ENCODE data around the gene XIAP.
"Not testable (repeated sequence)": the region's sequence is repeated elsewhere in the genome, so short reads cannot be mapped to it uniquely, and the experiment has no call there.

Gene XIAP

DNA sequence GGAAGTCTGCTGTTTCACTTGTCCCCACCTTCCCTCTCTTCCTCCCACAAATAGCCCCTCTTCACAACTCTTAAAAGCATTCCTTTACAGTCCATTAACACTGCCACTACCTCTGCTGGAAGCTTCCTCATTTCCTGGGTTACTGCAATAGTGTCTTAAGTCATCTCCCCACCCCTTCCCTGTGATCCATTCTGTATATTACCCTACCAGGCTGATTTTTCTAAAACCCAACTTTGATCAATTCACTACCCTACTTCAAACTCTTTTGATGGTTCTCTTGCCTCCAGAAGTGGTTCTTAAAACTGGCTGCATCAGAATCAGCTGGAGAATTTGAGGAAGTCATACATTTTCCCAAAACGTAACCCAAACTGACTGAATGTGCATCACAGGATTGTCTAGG is 8.8 kb upstream of the XIAP start:
- TF ChIP-seq POLR2A (IDR thresholded peaks at IDR 0.05; ENCODE audit: low read depth, low read length): no peak
- DNase-seq (ENCODE audit: insufficient read length, low spot score): no peak
- FAIRE-seq: no peak

DNA sequence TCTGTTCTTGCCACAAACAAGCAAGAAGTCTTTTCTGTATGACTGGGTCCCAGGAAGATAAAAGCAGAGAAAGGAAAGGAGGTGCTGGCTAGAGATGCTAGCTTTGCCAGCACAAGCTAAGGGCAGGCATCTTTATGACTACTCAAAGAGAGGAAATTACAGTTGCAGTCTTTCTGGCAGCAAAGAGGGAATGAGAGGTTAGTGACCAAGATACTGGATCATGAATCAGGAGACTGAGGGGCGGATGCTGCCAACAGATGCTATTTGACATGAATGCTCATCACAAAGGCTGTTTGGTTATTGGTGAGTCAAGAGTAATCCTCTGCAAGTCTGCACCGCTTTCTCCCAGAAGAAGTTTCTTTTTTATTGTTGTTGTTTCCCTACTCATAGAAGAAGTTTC is 5.5 kb upstream of the XIAP start:
- no peak for TF ChIP-seq POLR2A (IDR thresholded peaks at IDR 0.05; ENCODE audit: low read depth, low read length)
- DNase-seq (ENCODE audit: insufficient read length, low spot score) (no peak), FAIRE-seq (no peak)

DNA sequence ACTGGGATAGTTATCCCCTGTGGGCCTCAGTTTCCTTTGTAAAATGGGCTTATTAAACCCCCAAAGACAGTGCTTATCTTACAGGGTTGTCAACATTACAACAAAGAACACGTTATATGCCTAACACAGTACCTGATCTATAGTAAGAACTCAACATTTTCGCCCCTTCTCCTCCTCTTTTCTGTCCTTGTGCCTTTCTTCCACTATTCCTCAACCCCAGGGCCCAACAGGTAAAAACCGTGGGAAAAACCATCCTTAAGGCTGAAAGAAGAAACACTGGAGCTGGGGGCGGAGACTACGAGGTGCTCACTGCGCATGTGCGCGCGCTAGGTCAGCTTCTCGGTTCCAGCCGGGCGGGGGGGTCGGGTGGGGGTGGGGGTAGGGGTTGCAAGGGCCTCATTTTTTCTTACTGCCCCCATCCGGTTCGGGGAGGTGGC is 426 bp upstream of the XIAP start:
- FAIRE-seq (no peak), DNase-seq (ENCODE audit: insufficient read length, low spot score) (peak; percentile 51)
- no peak for TF ChIP-seq POLR2A (IDR thresholded peaks at IDR 0.05; ENCODE audit: low read depth, low read length)

DNA sequence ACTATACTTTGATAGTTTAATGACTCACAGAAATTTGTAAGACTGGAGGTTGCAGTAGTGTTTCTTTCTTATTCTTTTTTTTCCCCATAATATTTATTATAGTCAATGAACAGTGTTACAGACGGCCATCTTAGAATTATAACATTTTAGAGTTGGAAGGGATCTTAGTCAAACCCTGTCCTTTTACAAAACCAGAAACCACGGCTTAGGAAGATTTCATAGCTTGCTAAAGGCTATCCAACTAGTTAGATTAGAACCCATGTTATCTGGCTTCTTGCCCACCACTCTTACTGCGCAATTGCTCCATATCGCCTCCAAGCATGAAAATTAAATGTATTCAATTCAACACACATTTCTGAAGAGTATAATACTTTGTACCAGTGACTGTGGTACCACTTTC is 1.1 kb downstream of the XIAP start:
- DNase-seq (ENCODE audit: insufficient read length, low spot score) (no peak), FAIRE-seq (no peak)
- TF ChIP-seq POLR2A (IDR thresholded peaks at IDR 0.05; ENCODE audit: low read depth, low read length): no peak

DNA sequence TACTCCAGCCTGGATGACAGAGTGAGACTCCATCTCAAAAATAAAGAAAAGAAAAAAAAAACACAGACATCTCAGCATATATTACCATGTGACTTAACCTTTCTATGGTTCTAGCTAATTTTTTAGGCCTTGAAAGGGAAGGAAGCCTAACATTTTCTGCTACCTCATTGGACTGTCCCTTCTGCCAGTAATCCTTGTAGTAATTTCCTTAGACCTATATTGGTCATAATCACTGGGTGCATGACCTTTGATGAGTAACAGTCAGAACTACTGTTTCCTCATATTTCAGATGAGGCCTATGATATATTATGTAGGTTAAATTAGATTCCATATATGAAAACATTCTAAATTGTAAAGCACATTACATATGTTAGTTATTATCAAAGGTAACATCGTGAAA is 9.6 kb downstream of the XIAP start:
- no peak for TF ChIP-seq POLR2A (IDR thresholded peaks at IDR 0.05; ENCODE audit: low read depth, low read length)
- DNase-seq (ENCODE audit: insufficient read length, low spot score) (no peak), FAIRE-seq (no peak)

DNA sequence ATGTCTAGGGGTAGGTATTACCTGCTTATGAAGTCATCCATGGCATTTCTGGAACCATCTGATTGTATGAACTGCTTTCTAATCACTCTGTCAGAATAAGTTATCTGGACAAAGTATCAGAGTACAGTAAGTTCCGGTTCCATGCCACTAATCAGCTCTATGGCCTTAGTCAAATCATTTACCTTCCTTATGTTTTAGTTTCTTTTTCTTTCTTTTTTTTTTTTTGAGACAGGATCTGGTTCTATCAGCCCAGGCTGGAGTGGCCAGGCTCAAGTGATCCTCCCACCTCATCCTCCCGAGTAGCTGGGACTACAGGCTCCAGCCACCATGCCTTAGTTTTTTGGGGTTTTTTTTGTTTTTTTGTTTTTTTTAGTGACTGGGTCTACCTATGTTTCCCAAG is 11.5 kb downstream of the XIAP start:
- FAIRE-seq: no peak
- TF ChIP-seq POLR2A (IDR thresholded peaks at IDR 0.05; ENCODE audit: low read depth, low read length): no peak
- no peak for DNase-seq (ENCODE audit: insufficient read length, low spot score)

DNA sequence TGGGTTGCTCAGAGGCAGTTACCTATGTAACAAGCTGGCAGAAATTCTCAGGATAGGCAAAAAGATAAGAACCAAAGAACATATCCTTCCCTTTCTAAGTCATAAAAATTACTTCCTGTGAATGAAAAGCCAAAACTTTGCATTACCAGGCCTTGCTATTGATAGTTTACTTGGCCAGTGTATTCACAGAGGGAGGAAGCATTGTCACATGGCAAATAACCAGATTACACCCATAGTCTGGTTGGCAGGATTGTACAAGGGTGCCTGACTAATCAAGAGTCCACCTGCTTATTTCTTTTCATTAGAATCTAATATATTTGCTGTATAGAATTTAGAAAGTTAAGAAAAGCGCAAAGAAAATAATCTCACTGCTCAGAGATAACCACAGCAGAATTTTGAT is 14.1 kb downstream of the XIAP start:
- DNase-seq (ENCODE audit: insufficient read length, low spot score) (no peak), FAIRE-seq (no peak)
- no peak for TF ChIP-seq POLR2A (IDR thresholded peaks at IDR 0.05; ENCODE audit: low read depth, low read length)

DNA sequence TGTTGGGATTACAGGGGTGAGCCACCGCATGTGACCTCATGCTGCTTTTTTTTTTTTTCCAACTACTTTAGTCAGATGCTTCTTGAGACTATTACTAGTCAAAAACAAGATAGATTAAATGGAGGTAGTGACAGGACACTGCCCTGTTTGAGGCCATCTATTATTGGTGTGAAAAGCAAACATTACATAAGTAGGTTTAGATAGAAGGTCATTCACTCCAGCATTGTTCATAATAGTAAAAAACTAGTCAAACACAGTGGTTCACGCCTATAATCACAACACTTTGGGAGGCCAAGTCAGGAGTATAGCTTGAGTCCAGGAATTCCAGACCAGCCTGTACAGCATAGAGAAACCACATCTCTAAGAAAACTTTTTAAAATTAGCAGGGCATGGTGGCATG is 16.3 kb downstream of the XIAP start:
- FAIRE-seq (no peak), DNase-seq (ENCODE audit: insufficient read length, low spot score) (no peak)
- TF ChIP-seq POLR2A (IDR thresholded peaks at IDR 0.05; ENCODE audit: low read depth, low read length): no peak

DNA sequence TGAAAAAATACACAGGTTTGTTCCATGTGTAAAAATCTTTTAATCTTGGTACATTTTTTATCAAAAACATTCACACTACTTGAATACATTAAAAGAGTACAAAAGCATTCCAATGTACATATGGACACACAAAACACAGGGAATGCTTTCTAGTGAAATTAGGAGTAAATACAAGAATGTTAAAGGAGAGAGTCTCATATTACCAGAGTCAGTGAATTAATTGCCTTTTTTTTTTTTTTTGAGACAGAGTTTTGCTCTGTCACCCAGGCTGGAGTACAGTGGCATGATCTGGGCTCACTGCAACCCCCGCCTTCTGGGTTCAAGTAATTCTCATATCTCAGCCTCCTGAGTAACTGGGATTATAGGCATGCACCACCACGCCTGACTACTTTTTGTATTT is 17.0 kb downstream of the XIAP start:
- DNase-seq (ENCODE audit: insufficient read length, low spot score) (no peak), FAIRE-seq (no peak)
- no peak for TF ChIP-seq POLR2A (IDR thresholded peaks at IDR 0.05; ENCODE audit: low read depth, low read length)

DNA sequence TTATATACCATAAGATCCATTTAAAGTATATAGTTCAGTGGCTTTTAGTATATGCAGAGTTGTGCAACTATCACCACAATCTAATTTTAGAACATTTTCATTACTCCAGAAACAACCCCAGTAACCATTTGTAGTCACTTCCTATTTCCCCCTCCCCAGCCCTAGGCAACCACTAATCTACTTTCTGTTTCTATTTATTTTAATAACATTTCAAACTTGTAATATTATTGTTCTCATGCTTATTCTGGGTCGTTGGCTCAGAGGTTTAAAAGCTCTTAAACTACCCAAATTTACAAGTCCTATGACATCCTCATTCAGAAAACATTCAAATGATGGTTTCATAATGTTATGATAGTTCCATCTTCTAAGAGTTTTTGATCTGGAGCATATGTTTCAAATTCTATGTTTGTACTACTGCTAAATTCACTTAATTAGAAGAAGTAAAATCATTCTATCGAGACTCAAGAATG is 18.4 kb downstream of the XIAP start:
- FAIRE-seq: no peak
- TF ChIP-seq POLR2A (IDR thresholded peaks at IDR 0.05; ENCODE audit: low read depth, low read length): no peak
- DNase-seq (ENCODE audit: insufficient read length, low spot score): no peak

DNA sequence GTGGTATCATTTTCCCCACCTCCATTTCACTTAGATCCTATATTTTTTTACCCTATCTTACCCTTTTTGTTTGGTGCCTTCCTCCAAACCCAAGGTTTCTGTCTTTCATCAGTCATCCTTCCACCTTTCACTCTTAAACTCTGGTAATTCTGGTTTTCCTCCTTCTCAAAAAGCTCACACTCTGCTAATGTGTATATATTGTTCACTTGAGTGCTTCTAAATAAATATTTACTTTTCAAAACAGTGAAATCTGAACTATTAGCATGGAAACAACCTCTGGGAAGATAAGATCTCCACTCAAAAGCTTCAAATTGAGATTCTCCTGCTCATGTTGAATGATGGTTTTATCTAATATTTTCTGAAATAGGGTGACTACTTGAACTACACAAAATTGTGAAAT is 21.5 kb downstream of the XIAP start:
- DNase-seq (ENCODE audit: insufficient read length, low spot score): no peak
- TF ChIP-seq POLR2A (IDR thresholded peaks at IDR 0.05; ENCODE audit: low read depth, low read length): no peak
- no peak for FAIRE-seq

DNA sequence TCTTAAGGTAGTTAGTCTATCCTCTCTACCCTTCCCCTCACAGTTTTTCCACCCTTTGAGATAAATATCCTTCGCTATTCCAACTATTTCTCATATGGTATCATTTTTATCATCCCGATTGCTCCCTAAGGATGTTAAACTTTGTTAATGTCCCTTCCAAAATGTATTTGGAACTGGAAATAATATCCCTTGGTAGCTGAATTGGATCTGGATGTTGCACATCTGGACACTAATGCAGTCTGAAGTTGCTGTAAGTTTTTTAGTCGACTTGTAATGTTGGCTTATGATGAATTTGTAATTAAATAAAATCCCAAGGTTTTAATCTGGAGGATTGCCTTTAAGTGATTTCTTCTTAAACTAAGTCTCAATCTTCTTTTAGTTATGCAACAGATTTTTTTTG is 22.5 kb downstream of the XIAP start:
- DNase-seq (ENCODE audit: insufficient read length, low spot score): no peak
- TF ChIP-seq POLR2A (IDR thresholded peaks at IDR 0.05; ENCODE audit: low read depth, low read length): no peak
- FAIRE-seq: no peak

DNA sequence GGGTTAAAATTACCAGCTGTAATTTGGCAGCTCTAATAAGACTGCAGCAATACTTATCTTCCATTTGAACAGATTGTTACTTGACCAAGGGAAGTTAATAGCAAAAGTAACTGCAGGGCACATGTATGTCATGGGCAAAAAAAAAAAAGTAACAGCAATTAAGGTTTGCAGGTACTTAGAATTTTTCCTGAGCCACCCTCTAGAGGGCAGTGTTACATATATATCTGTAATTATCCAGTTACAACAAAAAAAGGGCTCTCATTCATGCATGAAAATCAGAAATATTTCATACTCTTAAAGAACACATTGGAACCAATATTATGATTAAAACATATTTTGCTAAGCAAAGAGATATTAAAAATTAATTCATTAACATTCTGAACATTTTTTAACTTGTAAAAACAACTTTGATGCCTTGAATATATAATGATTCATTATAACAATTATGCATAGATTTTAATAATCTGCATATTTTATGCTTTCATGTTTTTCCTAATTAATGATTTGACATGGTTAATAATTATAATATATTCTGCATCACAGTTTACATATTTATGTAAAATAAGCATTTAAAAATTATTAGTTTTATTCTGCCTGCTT is 25.1 kb downstream of the XIAP start:
- FAIRE-seq: no peak
- no peak for TF ChIP-seq POLR2A (IDR thresholded peaks at IDR 0.05; ENCODE audit: low read depth, low read length)

DNA sequence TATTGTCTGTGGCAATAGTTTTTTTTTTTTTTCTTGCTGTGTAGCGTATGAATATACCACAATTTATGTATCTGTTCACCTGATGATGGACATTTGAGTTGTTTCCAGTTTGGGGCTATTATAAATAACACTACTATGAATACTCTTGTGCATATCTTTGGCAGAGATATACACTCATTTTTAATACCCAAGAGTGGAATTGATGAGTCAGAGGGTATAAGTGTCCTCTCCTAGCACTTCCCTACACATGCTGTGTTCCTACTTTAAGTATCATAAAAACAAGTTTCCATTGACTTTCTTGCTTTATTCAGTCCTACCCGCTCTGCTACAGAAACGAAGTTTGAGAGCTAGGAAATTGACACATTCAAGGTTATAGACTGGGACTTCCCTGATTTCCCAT is 39.8 kb downstream of the XIAP start:
- DNase-seq (ENCODE audit: insufficient read length, low spot score): no peak
- FAIRE-seq: peak; percentile 60
- TF ChIP-seq POLR2A (IDR thresholded peaks at IDR 0.05; ENCODE audit: low read depth, low read length): no peak

More for the DNA sequence above, 25.1 kb downstream of the XIAP start:
- DNase-seq (ENCODE audit: insufficient read length, low spot score): peak; percentile 19

DNA sequence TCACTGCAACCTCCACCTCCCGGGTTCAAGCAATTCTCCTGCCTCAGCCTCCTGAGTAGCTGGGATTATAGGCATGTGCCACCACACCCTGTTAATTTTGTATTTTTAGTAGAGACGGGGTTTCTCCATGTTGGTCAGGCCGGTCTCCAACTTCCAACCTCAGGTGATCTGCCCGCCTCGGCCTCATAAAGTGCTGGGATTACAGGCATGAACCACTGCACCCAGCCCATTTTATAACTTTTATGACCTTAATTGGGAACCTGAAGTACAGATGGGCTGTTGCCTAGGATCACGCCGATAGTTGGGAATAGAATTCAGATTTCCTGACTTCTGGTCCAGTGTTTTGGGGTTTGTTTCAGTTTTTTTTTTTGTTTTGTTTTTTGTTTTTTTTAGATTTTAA is 43.4 kb downstream of the XIAP start:
- not testable (repeated sequence) for FAIRE-seq; DNase-seq (ENCODE audit: insufficient read length, low spot score)

DNA sequence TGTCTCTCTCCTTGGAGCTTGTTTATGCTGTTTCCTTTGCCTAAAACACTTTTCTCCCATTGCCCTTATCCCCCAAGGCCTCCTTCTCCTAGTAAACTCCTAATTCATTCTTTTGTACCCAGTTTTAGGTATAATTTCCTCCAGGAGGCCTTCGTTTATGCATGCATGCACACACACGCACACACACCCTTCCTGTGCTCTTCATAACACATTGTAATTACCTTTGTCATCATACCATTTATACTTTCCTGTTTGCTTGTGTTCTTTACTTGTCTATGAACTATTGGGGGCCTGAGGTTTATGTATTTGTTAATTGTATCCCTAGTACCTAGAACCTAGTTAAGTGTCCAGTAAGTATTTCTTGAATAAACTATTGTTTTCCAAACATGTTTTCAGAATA is 45.5 kb downstream of the XIAP start:
- TF ChIP-seq POLR2A (IDR thresholded peaks at IDR 0.05; ENCODE audit: low read depth, low read length): no peak
- no peak for FAIRE-seq
- DNase-seq (ENCODE audit: insufficient read length, low spot score): no peak
